Measurements from ENCODE around the gene AFF4.
"Not testable (repeated sequence)": the region's sequence is repeated elsewhere in the genome, so short reads cannot be mapped to it uniquely, and the experiment has no call there.

Gene AFF4

DNA sequence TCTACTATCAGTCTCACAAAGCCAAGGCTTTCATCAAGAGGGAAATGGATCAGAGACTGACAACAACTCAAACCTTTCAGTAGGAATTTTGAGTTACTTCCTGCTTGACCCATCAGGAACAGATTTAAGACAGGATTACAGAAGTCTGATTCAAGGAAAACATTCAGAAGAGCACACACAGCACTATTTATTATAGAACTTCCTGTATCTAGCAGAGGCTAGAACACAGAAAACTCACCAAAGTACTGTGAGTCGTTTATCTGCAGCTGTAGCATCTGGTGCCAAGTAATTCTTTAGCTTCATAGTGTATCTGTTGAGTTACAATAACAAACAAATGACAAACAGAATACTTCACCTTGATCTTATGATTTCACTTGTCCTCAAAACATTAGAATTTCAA, 76.2 kb downstream of the AFF4 start:
- no peak for DNase-seq

DNA sequence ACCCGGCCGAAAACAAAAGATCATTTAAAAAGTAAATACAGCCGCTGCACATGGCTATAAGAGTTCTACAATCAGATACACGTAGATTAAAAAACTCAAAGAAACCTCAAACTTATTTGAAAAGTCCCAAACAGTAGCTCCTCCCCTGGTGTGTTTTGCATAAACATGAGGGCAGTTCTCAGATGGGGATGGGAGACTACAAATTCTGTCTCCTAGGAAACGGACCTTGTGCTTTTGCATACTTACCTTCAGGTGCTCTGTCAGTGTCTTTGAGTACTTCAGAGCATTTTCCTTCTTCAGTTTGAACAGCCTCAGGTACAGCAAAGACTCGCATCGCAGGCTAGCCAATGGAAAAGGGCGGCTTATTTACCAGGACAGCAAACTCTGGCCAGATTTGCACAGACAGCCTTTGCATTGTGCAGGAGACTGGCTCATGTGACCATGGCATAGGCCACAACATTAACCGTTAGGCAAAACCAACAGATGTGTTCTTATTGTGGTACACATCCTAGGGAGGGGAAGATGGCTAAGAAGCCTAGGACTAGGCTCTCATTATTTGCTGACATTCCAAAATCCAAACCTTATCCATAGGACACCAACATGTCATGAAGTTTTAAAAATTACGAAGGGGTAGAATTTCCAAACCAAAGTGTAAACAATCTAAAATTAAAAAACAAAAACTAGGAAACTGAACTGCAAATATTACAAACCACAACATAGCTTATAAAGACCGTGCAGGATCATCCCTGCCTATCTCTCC, 77.2 kb downstream of the AFF4 start:
- no peak for DNase-seq

DNA sequence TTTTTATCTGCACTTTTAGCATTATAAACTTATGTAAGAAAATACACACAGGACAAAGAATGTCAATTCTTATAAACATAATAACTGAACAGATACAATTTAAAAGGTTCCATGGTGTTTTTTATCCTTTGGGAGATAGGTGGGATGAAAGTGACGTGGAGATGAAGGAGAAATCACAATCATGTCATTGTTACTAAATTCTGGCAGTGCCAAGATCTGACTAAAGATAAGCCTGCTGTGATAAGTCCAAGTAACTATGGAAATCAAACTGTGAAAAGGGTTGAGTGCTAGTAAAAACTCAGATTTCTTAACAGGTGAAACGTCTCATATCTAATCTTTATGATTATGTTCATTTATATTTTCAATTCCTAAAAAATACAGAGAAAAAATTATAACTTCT, 78.9 kb downstream of the AFF4 start:
- no peak for DNase-seq

DNA sequence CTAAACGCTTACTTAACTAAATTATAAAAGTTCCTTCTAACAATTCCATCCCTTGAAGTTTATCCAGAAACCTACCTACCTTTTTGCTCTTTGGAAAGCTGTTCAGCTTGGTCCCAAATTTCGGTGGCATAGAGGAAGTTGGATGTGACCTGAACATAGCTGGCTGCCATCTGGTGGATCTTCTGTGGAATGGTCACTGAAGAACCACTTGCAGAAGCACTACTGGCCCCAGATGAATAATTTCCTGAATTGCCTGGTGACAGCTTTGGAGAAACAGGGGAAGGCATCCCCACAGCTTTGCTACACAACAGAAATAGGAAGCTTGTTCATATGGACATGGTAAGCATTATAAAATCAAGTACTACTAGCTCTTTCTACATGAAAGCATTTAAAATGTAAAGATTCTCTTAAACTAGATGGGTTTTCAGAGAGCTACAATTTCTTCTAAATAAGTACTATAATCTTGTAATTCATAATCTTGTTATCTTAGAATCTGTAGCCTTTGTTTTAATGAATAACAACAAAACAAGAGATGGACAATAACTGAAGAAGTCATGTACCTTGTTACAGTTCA, 80.1 kb downstream of the AFF4 start:
- DNase-seq = peak; percentile 13

DNA sequence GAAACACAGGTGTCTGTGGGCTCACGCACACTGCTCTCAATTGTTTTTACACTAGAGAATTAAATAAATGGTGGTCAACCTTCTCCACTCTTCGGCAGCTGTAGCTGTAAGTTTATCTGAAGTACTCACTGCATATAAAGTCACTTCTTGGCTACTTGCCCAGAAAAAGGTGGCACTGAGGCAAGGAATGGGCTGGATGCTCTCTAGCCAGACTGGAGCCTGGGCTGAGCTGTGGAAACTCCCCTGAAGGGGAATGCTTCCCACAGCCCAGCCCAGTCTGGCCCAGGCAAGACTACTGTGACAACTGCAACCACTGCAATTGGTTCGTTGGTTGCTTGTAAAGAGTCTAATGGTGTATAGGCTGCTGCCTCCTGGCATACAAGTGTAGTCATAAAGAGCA, 85.5 kb downstream of the AFF4 start:
- DNase-seq = no peak

DNA sequence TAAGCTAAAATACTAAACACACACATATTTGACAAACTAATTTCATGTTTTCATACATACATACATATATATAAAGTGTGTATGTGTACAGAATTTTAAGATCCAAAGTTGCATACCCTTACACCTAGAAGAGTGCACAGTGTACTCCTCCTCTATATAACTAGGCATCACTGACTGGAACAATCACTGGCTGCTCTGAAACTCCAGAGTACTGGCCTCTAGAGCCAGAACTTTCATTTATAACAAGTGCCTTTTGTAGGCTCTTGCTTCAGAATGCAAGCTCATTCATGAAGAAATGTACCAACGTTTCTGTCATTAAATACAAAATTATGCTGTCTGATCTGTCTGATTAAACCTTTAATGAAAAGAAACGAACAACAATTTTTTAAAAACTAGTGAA, 86.0 kb downstream of the AFF4 start:
- DNase-seq = no peak

DNA sequence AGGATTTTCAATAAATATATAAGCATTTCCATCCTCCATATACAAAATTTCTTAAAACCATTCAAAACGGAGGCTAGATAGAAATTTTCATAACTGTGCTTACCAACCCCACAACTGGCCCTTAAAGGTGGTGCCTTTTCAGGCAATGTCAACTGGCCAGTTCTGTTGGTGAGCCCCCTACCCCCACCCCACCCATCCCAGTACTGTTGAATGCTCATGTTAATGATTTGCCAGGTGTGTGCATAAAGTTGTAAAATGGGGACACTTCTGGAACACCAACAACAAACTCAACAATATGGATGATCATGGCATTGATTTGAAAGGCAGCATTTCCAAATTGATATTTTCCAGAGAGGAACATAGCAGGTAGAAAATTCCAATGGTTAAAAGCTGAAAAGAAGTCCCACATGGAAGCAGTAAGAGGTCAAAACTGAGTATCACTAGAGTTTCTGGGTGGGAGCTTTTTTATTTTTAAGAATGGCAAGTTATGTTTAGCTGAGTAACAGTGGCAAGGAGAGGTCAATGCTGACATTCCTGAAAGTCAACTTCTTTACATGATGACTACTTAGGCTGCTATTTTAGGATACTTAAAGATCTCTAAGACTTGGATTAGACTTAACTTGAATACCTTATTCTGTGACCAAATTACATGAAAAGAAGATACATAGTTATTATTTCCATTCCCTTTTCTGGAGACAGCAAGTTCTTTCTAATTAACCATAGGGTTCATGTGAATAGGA, 87.2 kb downstream of the AFF4 start:
- DNase-seq = no peak

DNA sequence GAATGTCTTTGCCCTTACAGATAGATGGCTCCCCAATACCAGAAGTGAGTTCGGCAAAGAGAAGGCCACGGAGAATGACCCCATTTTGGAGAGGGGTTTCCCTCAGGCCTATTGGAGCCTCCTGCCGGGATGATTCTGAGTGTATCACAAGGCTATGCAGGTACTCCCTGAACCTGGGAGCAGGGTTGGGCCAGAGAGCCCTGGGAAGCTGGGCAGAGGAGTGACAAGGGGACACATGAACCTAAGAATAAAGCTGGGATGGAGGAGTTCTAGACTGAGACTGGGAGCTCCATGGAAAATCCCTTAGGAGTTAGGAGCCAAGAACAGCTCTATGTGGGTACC, 89.5 kb downstream of the AFF4 start:
- DNase-seq = no peak

DNA sequence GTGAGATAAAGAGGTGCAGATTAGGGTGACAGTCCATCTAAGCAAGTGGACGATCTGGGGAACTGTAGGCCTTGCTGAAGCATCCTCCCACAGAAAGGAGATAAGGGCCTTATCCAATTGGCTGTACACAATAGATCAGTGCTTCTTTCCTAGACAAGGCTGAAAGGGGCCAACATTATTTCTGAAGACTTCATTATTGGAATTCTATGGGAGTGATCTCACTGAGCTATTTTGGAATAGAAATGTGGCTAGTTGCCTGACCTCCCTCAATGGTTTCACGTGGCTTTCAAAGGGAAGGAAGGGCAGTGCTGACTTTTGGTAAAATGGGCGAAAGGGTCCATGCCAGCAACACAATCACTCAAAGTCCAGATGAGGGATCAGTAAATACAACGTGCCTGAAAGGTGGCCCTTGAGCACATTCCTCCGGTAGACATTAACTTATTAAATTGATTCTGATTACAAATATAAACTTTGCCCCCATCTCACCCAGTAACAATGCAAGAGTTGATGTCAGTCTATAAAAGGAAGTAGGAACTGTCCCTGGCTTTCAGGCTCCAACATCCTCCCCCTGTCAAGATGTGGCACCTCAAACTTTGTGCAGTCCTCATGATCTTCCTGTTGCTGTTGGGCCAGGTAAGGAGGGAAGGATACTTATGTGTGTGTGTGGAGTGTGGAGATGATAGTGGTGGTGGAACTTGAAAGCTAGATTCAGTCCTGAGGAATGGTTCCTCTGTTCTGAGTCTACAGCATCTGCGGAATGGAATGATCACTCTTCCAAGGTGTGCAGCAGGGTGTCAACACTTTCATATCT, 90.1 kb downstream of the AFF4 start, which contains the start of gene LEAP2:
LEAP2 (plus strand) TSS at position 550 of the 811 bp plus-strand sequence; CDS start at position 577, 27 bp downstream.
- no peak for DNase-seq

DNA sequence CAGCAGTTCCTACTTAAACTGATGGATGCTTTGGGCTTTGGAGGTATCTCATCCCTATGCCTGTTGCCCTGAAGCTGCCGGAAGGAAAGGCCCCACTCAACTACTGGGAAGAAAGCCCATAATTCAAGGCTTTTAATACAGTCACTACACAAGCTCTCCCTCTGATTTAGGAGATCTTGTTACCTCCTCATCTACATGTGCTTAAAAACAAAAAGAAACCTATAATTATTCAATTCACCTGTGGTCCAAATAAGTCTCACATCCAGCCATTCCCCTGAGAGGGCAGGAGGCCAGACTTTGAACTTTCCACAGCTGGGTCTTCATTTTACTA, 90.7 kb downstream of the AFF4 start:
- no peak for DNase-seq

DNA sequence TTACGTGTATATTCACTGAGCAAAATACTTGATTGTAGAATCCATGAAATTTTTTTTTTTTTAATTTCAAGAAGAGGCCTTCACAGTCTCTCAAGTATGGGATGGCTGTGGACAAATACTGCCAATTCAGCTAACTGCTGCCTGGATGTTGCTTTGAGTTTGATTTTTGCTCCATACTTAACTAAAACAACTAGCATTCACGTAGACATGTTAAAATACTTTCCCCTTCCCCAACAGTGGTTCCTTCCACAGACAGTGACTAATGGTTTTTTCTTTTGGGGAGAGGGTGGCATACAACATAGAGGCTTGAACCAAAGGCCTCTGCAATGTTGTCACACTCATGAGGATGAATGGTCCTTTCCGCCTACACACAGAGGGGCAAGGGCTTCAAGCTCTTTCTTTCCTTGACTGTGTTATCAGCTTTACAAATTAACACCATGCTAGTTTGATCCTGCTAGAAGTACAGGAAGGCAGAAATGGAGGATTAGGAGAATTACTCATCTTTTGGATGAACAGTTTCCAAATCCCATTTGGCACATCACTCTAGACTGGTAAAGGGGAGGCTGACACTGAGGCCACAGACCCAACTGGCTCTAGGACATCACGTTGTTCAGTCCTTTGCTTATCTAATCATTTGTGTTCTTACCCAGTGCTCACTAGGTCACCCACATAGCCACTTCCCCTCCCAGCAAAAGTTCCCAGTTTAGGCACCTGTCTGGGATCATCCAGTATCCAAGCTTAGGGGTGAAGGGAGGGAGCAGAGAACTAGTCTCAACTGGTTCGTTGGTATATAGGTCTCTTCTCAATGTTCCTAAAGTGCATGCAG, 91.8 kb downstream of the AFF4 start:
- DNase-seq = no peak

DNA sequence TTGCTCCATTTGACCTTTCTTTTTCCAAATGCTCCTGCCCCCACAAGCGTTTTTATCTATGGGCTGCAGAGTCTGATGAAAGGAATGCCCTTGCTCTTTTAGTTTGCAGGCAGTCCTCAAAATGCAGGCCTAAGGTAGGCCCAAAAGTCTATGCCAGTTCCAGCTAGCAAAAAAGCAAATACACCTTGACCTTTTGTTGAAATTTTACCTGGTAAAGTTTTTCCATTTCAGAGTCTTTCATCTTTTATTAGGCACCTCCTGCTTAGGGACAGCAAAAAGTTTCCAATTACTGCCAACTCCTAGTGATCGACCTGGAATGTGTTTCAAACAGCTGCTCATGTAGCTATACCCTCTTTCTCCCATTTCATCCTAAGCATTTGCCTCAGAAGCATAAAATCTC, 92.6 kb downstream of the AFF4 start:
- DNase-seq = no peak

DNA sequence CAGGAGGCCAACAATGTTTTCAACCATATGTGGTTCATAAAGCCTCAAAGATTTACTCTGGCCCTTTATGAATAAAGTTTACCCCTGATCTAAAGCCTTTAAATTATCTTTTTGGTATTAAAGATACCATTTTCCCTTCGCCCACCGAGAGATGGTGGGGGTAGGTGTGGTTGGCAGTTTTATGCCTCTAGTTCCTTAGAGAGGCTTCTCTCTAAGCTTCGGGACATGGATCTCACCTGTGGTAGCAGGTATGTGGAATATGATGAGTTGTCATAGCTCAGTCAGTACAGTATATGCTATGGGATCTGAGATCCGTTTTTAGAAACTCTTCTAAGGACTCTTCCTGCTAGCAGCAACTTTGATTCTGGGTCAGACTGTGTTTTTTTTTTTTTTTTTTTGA, 94.7 kb downstream of the AFF4 start:
- DNase-seq = no peak

DNA sequence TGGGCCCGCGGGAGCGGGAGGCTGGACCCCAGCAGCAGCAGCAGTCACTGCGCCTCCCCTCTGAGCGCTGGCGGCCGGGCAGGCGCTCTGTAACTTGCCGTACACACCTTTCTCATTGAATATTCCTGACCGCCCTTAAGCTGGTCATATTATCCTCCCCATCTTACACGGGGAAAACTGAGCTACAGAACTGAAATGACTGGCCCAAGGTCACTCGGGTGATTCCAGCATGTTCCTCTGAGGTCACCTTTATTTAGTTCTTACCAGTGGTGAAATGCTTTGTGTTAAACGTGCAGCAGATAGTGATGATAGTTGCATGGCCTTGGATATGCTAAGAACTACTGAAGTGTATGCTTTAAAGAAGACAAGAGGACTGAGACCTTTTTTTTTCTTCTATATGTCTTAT, 96.4 kb downstream of the AFF4 start:
- DNase-seq = no peak

DNA sequence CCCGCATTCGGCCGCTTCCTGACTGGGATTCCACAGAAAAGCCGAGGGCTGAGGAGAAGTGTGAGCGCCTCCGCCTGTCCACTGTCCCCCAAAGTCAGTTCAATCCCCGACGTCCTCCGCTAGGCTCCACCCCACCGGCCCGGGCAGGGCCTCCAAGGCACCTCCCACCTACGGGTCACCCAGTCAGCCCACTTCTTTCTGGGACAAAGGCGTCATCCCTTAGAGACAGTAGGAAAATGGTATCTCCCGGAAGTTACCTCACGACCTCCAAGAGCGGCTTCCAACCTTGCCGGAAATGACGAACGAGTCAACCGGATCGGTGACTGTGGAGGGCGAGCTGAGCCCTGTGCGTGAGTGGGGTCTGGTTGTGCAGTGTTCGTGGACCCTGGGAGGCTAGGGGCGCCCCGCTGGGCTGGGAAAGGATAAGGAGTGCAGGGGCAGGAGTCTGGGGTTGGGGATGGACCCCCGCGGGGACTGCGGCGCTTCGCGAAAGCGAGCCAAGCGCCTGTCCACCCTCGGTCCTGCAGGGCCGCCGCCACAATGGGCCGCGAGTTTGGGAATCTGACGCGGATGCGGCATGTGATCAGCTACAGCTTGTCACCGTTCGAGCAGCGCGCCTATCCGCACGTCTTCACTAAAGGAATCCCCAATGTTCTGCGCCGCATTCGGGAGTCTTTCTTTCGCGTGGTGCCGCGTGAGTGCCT, 96.9 kb downstream of the AFF4 start, which contains the start of the genes GDF9 and UQCRQ:
GDF9 (minus strand) TSS at position 128 of the 704 bp plus-strand sequence. CDS start 1,936 bp downstream, outside the sequence.
UQCRQ (plus strand) TSS at position 301 of the 704 bp plus-strand sequence; CDS start at position 541, 240 bp downstream.
- DNase-seq = peak; percentile 90

DNA sequence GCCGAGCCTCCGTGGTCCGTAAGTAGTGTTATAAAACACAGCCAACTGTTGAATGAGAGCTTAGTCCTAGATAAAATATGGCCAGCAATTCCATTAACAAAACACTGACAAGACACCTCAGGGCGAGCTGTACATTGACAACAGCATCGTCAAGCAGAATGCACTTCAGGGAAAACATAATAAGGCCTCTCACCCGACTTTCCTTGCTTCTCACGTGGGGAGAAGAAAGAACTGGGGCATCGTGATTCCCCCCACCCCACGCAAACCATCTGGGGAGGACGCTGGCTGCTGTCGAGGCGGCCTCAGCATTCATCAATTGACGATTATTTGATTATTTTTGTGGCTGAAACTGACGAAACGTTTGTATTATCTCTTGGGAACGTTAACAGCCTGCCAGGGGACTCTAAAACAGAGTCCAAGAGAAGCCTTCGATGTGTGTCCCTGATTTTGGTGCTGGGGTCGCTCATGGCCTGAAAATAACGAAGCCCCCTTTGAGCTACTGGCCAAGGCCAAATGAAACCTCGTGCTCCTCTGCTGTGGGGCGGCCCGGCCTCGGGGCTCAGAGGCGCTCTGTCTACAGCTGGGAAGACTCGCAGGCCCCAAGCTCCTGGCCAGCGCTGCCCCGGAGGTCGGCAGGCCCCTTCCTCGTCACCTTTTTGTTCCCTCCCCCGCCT, 97.6 kb downstream of the AFF4 start:
- DNase-seq = no peak

DNA sequence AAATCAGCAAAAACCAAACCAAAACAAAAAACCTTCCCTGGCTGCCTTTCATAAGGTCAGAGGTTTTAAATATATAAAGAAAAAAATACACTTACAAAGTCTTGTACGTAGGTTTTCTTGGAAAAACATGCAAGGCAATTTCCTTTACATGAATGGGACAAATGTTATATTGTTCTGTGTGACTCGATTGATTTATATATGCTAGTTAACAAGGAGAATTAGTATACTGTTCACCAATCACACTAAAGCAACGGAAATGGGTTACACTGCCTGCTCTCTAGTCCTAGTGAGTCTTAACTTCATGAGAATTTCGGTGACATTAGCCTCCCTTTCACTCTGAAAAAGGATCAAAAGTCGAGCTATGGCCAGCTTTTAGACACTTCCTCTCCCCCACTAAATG, 102.7 kb downstream of the AFF4 start:
- DNase-seq = no peak

DNA sequence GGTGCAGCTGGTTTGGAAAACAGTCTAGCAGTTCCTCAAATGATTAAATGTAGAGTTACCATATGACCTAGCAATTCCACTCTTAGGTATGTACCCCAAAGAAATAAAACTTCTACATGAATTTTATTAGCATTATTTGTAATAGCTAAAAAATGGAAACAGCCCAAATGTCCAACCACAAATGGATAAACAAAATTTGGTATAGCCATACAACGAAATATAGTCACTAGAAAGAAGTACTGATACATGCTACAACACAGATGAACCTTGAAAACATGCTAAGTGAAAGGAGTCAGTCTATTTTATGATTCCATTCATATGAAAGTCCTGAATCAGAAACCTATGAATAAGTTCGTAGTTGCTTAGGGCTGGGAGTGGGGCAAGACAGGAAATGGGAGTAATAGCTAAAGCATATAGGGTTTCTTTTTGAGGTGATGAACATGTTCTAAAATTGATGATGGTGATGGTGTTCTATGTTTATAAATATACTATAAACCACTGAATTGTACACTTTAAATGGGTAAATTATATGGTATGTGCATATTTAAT, 103.5 kb downstream of the AFF4 start:
- no peak for DNase-seq

DNA sequence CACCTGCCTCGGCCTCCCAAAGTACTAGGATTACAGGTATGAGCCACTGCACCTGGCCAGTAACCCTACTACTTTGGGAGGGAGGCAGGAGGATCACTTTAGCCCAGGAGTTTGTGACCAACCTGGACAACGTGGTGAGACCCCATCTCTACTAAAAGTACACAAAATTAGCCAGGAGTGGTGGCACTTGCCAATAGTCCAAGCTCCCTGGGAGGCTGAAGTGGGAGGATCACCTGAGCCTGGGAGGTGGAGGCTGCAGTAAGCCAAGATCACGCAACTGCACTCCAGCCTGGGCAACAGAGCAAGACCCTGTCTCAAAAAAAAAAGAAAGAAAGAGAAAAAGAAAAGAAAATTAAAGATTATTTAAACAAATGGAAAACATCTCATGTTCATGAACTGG, 107.4 kb downstream of the AFF4 start:
- no peak for DNase-seq

DNA sequence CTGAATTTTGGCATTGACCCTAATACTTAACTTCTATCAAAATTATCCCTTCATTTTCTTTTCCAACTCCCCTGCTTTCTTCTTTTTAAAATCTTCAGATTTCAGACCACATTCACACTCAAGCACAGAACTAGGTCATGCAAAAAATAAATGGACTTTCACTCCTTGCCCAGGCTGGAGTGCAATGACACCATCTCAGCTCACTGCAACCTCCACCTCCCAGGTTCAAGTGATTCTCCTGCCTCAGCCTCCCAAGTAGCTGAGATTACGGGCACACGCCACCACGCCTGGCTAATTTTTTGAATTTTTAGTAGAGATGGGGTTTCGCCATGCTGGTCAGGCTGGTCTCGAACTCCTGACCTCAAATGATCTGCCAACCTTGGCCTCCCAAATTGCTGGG, 108.4 kb downstream of the AFF4 start:
- not testable (repeated sequence) for DNase-seq

DNA sequence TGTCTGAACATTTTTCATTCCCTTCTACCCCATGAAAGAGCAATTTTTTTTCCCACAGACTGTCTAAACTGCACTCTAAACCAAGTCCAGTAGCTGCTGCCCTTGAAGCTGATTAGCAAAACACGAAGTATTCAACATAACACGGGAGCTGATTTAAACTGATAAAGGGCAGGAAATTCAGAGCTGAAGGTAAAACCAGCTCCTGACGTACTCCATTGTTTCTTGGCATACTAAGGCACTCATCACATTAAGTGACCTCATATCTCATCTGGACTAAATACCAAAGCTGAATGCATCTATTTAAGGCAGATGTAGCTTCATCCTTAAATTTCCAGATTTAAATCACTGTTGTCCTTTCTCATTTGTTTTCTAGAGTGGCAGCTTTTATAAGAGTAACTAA, 109.1 kb downstream of the AFF4 start:
- no peak for DNase-seq
